Mammary epithelial cell (primary cell): ENCODE data around the gene AMT.

Experiments
- CTCF ChIP-seq, 2 donors: IDR thresholded peaks in 1 of 2; conservative IDR thresholded peaks in 1 of 2; 2 replicates each; pipeline ENCODE4 v1.5.1; 2011 to 2012; ENCODE audit warnings: inconsistent platforms in 2 of 2, low read length in 2 of 2, mild to moderate bottlenecking in 2 of 2, control low read depth in 1 of 2, low read depth in 1 of 2; ENCODE audit not compliant: insufficient read depth in 1 of 2; ENCODE audit errors: extremely low read depth in 1 of 2
- EZH2 ChIP-seq: IDR thresholded peaks from 2 replicates; pipeline ENCODE4 v1.6.1; 2012; ENCODE audit warnings: low read length, inconsistent platforms, borderline replicate concordance

GRCh38 chr3:49389297-49389696 is 33.0 kb downstream of the AMT start:
- TF ChIP-seq CTCF (conservative IDR thresholded peaks at IDR 0.05 in 1 of 2, IDR thresholded peaks at IDR 0.05 in 1 of 2; ENCODE audit: extremely low read depth in 1 of 2, insufficient read depth in 1 of 2, low read depth in 1 of 2, low read length in 2 of 2), result no peak
- no peak for TF ChIP-seq EZH2
